UCSD-AML1 (cell line): Measurements from ENCODE around the gene PXDC1.
"Not testable (repeated sequence)": the region's sequence is repeated elsewhere in the genome, so short reads cannot be mapped to it uniquely, and the experiment has no call there.

Experiments used
- DNase-seq: peaks from one replicate; lab custom pipeline; 2025; ENCODE audit not compliant: unreplicated experiment; lab: John Stamatoyannopoulos, UW

The PXDC1 gene

DNA sequence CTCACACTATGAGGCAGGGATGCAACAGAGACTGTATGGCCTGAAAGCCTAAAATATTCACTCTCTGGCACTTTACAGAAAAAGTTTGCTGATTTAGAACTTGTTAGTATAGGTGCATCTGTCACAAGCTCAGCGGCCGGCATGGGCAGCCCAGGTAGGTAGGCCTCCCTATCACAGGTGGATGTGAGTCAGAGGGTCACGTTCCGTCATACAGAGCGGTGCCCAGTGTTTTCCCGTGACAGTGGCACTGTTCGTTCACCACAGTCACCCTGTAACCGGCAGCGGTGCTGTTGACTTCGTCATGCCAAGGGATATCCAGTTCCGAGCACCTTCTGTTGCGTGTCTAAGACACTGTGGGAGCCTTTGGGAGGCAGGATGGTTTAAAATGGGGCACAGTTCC lies 32.9 kb upstream of the PXDC1 start:
- DNase-seq, result no peak

DNA sequence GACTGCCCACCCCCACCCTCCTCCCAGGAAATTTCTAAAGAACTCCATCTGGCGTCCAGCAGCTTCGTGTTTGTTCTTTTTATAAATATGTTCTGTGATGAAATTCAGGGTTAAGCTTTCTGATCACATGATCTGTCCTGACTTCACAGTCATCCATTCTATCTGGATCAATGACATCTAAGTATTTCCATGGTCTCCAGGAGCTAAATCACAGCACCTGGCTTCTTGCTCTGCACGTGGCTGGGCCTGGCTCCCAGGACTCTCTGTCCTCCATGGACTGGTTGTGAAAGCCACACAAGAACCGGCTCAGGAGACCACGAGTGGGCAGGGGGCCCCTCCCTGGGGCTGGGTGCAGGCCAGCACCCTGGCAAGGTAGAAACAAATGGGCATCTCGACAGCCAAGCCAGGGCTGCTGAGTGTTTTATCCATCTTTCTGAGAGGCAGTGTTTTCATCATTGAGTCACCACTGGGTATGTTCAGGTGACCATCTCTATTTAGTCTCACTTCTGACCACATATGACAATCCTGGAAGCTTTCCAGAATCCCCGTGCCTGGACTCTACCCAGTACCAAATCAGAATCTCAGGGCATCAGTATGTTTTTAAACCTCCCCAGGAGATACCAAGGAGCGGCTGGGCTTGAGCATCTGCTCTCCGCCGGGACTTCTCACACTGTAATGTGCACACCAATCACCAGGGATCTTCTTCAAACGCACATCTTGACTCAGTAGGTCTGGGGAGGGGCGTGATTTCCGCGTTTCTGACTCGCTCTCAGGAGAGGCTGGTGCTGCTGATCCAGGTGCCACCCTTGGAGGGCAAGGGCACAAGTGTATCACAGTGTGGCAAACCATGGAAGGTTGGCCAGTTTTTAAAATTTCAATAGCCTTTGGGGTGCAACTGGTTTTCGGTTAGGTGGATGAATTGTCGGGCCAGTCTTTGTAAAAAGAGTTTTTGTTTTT lies 31.6 kb upstream of the PXDC1 start:
- no peak for DNase-seq

DNA sequence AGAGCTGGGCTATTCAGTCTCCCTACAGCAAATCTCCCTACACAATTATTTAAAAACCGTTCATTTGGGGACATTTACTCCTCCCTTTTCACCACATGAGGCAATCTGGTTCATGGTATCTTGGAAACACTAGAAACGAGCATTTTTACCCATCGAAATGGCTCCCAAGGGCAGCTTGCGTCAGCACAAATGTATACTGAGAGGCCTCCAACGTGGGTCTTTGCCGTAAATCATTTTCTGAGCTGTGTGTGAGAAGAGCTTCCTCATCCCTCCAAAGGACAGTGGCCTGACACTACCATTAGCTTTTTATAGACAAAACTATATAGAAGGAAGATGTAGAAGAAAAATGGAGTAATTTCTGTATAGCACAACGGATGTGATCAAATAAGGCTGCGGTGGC lies 30.0 kb upstream of the PXDC1 start:
- no peak for DNase-seq

DNA sequence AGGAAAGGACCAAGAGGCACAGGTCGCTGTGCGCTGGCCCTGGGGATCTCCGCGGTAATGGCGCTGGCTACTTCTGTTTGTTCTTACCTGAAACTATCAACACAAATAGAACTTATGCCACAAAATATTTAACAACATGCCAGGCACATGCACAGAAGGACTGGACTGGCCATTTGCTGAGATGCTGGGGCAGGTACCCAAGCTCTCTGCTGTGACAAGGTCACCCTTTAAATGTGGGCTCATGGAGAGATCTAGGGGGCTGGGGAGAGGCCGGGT lies 28.0 kb upstream of the PXDC1 start:
- DNase-seq, result no peak

DNA sequence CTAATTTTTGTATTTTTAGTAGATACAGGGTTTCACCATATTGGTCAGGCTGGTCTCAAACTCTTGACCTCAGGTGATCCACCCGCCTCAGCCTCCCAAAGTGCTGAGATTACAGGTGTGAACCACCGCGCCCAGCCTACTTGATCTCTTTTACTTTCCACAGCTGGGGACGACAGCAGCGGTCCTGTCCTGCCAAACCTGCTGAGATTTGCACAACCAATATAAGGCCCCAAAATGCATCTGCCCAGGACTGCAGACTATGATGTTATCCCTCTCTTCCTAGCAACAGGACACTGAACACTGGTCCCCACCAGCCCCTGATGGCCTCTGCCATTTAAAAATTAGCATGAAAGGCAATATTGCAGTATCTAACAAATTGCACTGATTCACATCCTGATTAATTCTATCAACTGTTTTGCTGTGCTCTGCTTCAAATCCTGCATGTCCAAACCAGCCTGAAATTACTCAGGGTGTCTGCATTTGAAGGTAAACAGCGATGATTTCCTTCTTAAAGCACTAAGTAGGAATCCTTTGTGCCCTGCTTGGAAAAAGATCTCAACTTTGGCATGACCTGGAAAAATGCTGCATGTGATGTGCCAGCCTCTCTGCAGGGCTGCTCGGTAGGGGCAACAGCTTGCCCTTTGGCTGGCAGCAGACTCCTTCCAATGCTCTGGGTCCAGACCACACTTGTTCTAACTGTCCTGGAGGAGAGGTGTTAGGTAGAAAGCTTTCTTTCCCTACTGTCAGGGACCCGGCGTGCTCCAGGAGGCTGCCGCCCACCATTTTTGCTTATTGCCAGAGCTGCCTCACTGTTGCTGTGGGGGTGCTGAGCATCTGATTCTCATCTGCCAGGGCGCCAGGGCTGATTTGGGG lies 27.4 kb upstream of the PXDC1 start:
- no peak for DNase-seq

DNA sequence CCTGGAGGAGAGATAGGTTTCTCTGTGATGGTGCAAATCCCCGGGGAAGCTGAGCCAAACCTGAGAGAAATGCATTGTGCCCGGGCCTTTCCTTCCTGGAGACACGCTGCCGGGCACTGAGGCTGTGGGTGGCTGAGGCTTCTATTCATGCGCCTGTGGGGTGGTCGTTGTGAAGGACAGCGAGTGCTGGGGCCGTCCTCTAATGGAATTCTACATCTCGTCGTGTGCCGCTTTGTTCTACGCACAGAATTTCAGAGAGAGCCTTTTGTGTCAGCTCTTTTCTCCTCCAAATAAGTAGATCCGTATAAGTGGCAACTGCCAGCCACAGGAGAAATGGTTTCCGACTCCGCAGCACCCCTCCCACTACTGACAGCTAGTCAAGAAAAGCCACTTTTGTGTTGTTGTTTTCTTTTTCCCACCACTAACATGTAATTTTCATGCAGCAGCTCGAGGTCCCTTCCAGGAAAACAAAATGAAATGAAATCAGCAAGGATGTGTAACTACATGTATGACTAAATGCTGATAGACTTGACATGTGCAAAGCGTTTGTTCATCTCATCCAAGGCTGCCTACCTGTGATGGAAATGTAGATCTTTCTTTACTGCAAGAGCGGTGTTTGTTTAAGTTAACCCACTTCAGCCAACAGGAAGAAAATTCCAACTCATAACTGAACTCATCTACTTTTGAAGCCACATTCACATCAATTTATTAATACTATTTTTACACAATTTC lies 26.4 kb upstream of the PXDC1 start:
- DNase-seq, result no peak

DNA sequence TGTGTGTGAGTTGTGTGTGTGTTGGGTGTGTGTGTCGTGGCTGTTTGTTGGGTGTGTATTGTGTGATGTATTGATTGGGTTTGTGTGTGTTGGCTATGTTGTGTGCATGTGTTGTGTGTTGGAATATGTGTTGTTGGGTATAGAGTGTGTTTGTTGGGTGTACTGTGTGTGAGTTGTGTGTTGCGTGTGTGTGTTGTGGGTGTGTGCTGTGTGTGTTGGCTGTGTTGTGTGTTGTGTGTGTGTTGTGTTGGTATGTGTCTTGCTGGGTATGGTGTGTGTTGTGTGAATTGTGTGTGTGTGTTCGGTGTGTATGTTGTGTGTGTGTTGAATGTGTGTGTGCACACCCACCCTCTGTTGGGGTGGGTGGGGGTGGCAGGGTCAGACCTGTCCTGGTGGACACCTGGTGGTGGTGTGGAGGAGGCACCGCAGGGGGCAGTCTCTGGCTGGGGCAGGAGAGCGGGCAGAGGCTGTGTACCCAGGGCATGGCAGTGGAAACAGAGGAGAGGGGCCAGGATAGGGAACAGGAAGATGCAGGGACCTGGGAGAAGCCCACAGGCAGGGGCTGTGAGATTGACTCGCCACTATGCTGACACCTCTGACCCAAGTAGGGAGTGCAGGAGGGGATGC lies 25.5 kb upstream of the PXDC1 start:
- DNase-seq, result no peak

DNA sequence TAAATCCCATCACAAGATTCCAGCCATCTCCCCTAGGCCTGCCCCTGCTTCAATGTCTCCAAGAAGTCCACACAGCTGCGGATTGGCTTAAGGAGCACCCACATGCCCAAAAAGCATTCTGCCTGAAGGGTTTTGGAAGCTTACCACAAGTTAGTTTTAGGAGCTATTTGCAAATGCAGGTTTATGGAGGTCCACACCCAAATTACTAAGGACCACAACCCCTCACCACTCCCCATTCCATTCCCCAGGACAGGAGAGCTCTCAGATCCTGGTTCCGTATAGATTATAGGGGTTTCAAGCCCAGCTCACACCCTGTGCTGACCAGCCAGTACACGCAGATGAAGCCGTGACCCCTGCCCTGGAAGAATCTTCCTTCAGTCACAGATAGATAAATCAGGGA lies 24.3 kb upstream of the PXDC1 start:
- DNase-seq, result no peak

DNA sequence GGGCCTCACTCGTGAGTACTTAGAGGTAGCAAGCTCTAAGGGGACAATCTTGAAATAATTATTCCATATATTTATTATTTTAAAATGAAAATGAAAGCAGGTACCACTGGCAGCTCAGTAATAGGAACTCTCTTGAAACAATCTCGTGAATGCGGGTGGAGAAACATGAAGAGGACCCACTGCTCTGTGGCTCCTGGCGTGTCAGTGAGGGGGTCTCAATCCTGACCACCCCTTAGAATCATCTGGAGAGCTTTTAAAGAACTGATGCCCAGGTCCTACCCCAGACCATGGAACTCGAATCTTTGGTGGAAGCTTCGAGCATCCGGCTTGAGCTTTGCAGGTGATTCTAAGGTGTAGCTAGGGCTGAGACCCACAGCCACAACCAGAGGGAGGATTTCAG lies 23.9 kb upstream of the PXDC1 start:
- no peak for DNase-seq

DNA sequence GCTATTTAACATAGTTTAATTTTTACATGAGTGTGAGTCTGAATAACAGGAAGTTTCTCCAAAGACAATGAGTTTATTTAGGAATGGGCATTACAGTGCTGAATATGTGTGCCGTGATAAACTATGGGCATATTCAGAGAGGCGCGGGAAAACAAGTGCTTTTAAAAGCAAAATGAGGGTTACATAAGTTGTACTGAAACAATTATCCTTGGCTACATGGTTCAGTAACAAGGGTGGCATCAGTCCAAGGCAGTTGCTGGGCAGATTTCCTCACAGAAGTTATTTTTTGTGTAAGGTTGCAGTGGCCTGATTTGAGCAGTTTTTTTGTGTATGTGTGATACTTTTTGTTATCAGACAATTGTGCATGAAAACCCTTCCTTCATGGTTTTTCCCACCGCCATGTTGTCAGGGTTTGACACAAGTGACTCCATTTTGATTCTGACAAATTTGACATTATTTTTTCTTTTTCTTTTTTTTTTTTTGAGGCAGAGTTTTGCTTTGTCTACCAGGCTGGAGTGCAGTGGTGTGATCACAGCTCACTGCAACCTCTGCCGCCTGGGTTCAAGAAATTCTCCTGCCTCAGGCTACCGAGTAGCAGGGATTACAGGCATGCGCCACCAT lies 22.3 kb upstream of the PXDC1 start:
- DNase-seq, result no peak

DNA sequence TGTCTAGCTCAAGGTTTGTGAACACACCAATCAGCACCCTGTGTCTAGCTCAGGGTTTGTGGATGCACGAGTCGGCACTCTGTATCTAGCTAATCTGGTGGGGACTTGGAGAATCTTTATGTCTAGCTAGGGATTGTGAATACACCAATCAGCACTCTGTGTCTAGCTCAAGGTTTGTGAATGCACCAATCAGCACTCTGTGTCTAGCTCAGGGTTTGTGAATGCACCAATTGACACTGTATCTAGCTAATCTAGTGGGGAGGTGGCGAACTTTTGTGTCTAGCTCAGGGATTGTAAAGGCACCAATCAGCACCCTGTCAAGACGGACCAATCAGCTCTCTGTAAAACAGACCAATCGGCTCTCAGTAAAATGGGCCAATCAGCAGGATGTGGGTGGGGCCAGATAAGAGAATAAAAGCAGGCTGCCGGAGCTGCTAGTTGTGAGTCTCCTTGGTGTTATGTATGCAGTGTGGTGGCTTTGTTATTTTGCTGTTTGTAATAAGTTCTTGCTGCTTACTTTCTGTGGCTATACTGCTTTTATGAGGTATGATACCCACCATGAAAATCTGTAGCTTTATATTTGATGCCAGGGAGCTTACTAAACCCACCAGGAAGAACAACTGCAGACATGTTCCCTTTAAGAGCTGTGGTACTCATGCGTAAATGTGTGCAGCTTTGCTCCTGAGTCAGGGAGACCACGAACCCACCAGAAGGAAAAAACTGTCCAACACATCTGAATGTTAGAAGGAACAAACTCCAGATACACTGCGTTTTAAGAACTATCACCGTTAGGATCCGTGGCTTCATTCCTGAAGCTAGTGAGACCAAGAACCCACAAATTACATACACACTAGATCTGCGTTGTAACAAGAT lies 20.9 kb upstream of the PXDC1 start:
- DNase-seq, result not testable (repeated sequence)

DNA sequence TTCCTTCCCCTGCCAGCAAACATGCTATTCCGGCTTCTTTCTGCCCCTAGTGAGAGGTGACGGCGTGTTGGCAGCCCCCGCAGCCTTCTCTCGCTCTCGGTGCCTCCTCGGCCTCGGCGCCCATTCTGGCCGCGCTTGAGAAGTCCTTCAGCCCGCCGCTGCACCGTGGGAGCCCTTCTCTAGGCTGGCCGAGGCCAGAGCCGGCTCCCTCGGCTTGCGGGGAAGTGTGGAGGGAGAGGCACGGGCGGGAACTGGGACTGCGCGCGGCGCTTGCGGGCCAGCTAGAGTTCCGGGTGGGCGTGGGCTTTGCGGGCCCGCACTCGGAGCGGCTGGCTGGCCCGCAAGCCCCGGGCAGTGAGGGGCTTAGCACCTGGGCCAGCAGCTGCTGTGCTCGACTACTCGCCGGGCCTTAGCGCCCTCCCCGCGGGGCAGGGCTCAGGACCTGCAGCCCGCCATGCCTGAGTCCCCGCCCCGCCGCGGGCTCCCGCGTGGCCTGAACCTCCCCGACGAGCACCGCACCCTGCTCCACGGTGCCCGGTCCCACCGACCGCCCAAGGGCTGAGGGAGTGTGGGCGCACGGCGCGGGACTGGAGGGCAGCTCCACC lies 20.0 kb upstream of the PXDC1 start:
- DNase-seq, result no peak

DNA sequence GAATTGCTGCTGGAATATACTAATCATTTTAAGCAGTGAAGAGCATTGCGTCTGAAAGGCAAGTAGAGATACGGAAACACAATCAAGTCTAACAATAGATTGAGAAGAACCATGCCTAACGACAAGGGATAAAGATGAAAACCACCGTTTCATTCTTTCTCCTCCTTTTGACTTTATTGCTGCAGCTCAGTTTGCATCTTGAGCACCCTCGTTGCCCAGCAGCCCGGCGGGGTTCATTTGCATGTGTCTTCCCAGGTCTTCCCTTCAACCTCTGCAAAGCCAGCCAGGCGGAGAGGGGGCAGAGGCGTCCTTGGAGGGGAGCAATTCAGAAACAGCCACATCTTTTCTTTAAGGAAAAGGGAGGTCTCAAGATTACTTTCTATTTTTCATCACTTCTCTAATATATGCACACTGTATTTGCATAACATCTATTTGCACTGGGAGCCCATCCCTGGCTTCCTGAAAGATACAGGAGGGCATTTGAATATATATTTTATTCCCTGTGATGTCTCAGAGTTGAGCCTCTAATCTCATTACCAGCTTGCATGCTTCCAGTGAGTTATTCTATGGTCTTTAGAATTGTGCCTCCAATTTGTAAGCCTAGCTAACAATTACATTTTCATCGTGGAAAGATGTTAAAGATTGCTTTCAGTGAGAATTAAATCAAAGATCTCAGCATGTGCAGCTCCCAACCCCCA lies 18.7 kb upstream of the PXDC1 start:
- DNase-seq, result no peak

DNA sequence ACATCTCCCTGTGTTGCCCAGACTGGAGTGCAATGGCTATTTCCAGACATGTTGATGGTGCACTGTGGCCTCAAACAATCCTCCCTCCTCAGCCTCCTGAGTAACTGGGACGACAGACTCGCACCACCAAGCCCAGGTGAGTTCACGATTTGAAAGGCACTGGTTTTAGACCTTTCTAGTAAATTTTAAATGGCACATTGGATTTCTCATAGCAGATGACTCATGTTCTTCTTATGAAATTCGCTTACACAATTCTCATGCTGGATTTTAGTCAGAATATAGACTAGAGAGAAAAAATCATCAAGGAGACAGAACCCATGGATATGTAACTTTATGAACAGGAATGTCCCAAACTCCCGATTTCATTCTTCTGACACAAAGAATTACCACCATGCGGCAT lies 18.1 kb upstream of the PXDC1 start:
- DNase-seq, result no peak

DNA sequence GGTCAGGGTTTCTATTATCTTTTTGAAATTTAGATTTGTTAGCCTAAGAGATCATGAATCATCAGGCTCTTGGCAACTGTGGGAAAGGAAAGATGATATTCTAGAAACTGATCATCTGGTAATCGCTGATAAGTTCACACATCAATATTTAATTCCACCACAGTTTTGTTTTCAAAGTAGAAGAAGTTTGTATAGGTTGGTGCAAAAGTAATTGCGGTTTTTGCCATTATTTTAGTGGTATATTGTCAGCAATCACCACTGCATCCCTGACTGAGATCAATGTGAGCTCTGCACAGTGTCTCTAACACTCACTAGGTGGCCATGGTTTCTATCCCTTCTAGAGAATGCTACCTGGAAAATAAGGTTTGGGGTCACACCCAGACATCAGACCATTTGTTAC lies 17.0 kb upstream of the PXDC1 start:
- no peak for DNase-seq

DNA sequence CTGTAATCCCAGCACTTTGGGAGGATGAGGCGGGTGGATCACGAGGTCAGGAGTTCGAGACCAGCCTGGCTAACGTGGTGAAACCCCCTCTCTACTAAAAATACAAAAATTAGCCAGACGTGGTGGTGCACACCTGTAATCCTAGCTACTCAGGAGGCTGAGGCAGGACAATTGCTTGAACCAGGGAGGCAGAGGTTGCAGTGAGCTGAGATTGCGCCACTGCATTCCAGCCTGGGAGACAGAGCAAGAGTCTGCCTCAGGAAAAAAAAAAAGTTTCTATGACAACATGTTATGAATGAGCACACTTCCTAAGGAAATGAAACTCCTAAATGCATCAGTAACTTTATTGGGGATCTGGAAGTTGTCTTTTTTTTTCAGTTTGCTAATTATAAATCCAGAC lies 16.0 kb upstream of the PXDC1 start:
- not testable (repeated sequence) for DNase-seq

DNA sequence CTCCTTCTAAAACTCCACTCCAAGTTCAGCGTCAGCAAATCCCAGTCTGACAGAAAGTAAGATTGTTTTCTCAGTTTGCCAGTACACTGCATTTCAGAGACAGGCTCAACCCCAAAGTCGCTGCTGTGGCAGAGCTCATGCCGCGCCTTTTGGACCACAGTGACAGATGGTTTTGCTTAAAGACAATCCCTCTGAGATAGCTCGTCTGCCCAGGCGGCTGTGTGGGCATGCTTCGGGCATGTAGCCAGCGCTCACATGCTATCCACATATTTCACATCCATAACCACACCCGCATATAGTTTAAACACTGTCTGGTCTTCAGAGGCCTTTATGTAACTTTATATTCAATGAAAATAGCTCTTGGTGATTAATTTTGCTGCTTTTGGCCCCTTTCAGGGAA lies 14.7 kb upstream of the PXDC1 start:
- DNase-seq, result no peak

DNA sequence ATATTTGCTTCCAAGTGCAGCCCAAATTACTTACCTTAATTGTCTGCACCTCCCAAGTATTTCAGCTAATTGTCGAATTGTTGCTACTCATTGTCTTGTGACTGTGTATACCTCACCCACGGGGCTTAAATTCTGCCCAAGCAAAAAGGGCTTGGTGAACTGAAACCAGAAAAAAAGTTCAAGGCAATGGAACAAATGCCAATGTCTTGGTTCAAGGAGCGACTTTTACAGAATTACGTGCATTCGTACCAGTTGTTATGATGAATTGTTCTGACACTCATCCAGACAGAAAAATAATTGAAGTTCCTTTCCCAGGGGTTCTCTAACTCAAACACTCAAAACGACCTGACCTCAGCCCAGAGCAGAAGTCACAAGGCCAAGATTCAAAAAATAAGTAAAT lies 13.9 kb upstream of the PXDC1 start:
- no peak for DNase-seq
